H1 (cell line): ENCODE results near the gene DBNDD2. TPM values are rescaled to one million over a fixed set of nuclear protein-coding genes. Genes with fewer than 3 reads are reported as not detected.

Experiments
- CTCF ChIA-PET: fragments of 300-600 bp; sonication (Branson Sonifier 250); formaldehyde crosslinking; loops from one replicate; lab custom pipeline; 2021; ENCODE audit not compliant: partially characterized antibody; lab: Charles Lee
- POLR2A ChIA-PET: fragments of 300-600 bp; sonication (Branson Sonifier 250); formaldehyde crosslinking; loops from one replicate; lab custom pipeline; 2021; ENCODE audit warnings: inconsistent platforms; ENCODE audit not compliant: partially characterized antibody; lab: Charles Lee
- DNase-seq, 2 experiments: peaks; one replicate each; pipeline versions ENCODE4 v3.0.0 to v3.0.0-alpha.2; 2010 to 2022; ENCODE audit warnings: low spot score in 2 of 2, low read depth in 1 of 2, mixed read lengths in 1 of 2
- FAIRE-seq: peaks from 2 replicates; lab custom pipeline; 2011; peaks lifted over from hg19 to GRCh38; lab: Jason Lieb, UNC
- H2AFZ ChIP-seq: 2 replicates; pipeline ENCODE4 v1.8.1; 2012; ENCODE audit warnings: low read length, inconsistent platforms
- H2AK5ac ChIP-seq: 2 replicates; pipeline ENCODE4 v1.6.1; 2013; ENCODE audit warnings: low read depth, low read length
- H2BK120ac ChIP-seq: replicated peaks from 2 replicates; pipeline ENCODE3; 2013; ENCODE audit warnings: low read depth, low read length, inconsistent platforms
- H2BK12ac ChIP-seq: 2 replicates; pipeline ENCODE4 v1.6.1; 2013; ENCODE audit warnings: low read depth, low read length
- H2BK15ac ChIP-seq: 2 replicates; pipeline ENCODE4 v1.6.1; 2013; ENCODE audit warnings: low read length
- H2BK20ac ChIP-seq: 2 replicates; pipeline ENCODE4 v1.6.1; 2013; ENCODE audit warnings: low read length
- H2BK5ac ChIP-seq: 2 replicates; pipeline ENCODE4 v1.6.1; 2013; ENCODE audit warnings: low read depth, low read length
- H3K14ac ChIP-seq: 2 replicates; pipeline ENCODE4 v1.6.1; 2013; ENCODE audit warnings: inconsistent platforms; ENCODE audit not compliant: insufficient read length
- H3K18ac ChIP-seq: 2 replicates; pipeline ENCODE4 v1.6.1; 2013; ENCODE audit warnings: low read length; ENCODE audit errors: extremely low read depth
- H3K23ac ChIP-seq: 2 replicates; pipeline ENCODE4 v1.6.1; 2013; ENCODE audit warnings: inconsistent platforms; ENCODE audit not compliant: insufficient read length
- H3K23me2 ChIP-seq: 2 replicates; pipeline ENCODE4 v1.6.1; 2013; ENCODE audit warnings: low read depth, low read length
- H3K27ac ChIP-seq: 2 replicates; pipeline ENCODE4 v1.6.1; 2011; ENCODE audit warnings: low read depth, low read length, inconsistent platforms
- H3K27me3 ChIP-seq, 4 experiments: replicated peaks in 1 of 4; 1 replicate in 1 of 4; 2 replicates in 3 of 4; pipeline versions ENCODE4 v1.6.1 to v1.8.1; 2011 to 2013; ENCODE audit warnings: low read length in 3 of 4, mild to moderate bottlenecking in 3 of 4, inconsistent platforms in 2 of 4, mixed read lengths in 2 of 4, moderate library complexity in 1 of 4; ENCODE audit not compliant: control insufficient read depth in 3 of 4, insufficient read depth in 3 of 4; ENCODE audit errors: extremely low read depth in 1 of 4
- H3K36me3 ChIP-seq, 4 experiments: 2 replicates each; pipeline versions ENCODE4 v1.6.1 to v1.8.1; 2011 to 2013; ENCODE audit warnings: mild to moderate bottlenecking in 4 of 4, low read length in 3 of 4, moderate library complexity in 2 of 4, control low read depth in 1 of 4, inconsistent platforms in 1 of 4; ENCODE audit not compliant: insufficient read depth in 4 of 4, control insufficient read depth in 2 of 4
- H3K4ac ChIP-seq: replicated peaks from 2 replicates; pipeline ENCODE3; 2013; ENCODE audit warnings: low read length, low read depth, mixed read lengths, inconsistent platforms; ENCODE audit not compliant: insufficient read length
- H3K4me1 ChIP-seq, 4 experiments: replicated peaks in 1 of 4; 1 replicate in 1 of 4; 2 replicates in 3 of 4; pipeline versions ENCODE4 v1.6.1 to v1.8.1; 2011 to 2013; ENCODE audit warnings: low read length in 3 of 4, inconsistent platforms in 2 of 4, mixed read lengths in 1 of 4; ENCODE audit not compliant: insufficient read depth in 4 of 4, control insufficient read depth in 3 of 4
- H3K4me2 ChIP-seq, 2 experiments: 2 replicates each; pipeline versions ENCODE4 v1.6.1 to v1.8.1; 2011 to 2013; ENCODE audit warnings: low read depth in 2 of 2, low read length in 2 of 2, control low read depth in 1 of 2, inconsistent platforms in 1 of 2, mild to moderate bottlenecking in 1 of 2; ENCODE audit not compliant: insufficient read depth in 1 of 2
- H3K4me3 ChIP-seq, 4 experiments: fragments of 200-600, 300-600 bp in 1 of 4; sonication (generic), shearing (Covaris generic), sonication (Bioruptor Twin) in 1 of 4; 2 replicates each; pipeline versions ENCODE4 v1.5.1 to v1.8.1; 2011 to 2016; ENCODE audit warnings: low read length in 4 of 4, low read depth in 3 of 4, control low read depth in 2 of 4, inconsistent platforms in 2 of 4, mild to moderate bottlenecking in 2 of 4, mixed read lengths in 1 of 4, moderate library complexity in 1 of 4; ENCODE audit not compliant: insufficient read depth in 2 of 4; ENCODE audit errors: extremely low read depth in 1 of 4
- H3K56ac ChIP-seq: replicated peaks from 2 replicates; pipeline ENCODE3; 2013; ENCODE audit warnings: low read depth, mild to moderate bottlenecking, mixed read lengths, low read length, inconsistent platforms; ENCODE audit not compliant: insufficient read length
- H3K79me1 ChIP-seq: 2 replicates; pipeline ENCODE4 v1.6.1; 2013; ENCODE audit warnings: low read depth, low read length, control low read depth
- H3K79me2 ChIP-seq, 2 experiments: 2 replicates each; pipeline versions ENCODE4 v1.6.1 to v1.8.1; 2012 to 2013; ENCODE audit warnings: low read length in 2 of 2, mild to moderate bottlenecking in 2 of 2, inconsistent platforms in 1 of 2; ENCODE audit not compliant: insufficient read depth in 2 of 2, control insufficient read depth in 1 of 2
- H3K9ac ChIP-seq, 4 experiments: replicated peaks in 1 of 4; 1 replicate in 1 of 4; 2 replicates in 3 of 4; pipeline versions ENCODE4 v1.6.1 to v1.8.1; 2011 to 2013; ENCODE audit warnings: low read depth in 3 of 4, low read length in 3 of 4, control low read depth in 2 of 4, mild to moderate bottlenecking in 2 of 4, moderate library complexity in 2 of 4, inconsistent platforms in 1 of 4; ENCODE audit errors: extremely low read depth in 1 of 4
- H3K9me3 ChIP-seq, 2 experiments: 2 replicates each; pipeline versions ENCODE4 v1.6.1 to v1.8.1; 2012 to 2013; ENCODE audit warnings: mild to moderate bottlenecking in 2 of 2, moderate library complexity in 2 of 2, control low read depth in 1 of 2, inconsistent platforms in 1 of 2, low read depth in 1 of 2, low read length in 1 of 2, mixed read lengths in 1 of 2; ENCODE audit not compliant: insufficient read depth in 2 of 2
- H4K20me1 ChIP-seq, 2 experiments: replicated peaks in 1 of 2; 2 replicates each; pipeline versions ENCODE3 to v1.8.1; 2011 to 2013; ENCODE audit warnings: inconsistent platforms in 2 of 2, low read length in 2 of 2, mild to moderate bottlenecking in 1 of 2; ENCODE audit not compliant: insufficient read depth in 2 of 2, control insufficient read depth in 1 of 2
- H4K5ac ChIP-seq: 2 replicates; pipeline ENCODE4 v1.6.1; 2013; ENCODE audit warnings: low read length, low read depth, mixed read lengths, inconsistent platforms; ENCODE audit not compliant: insufficient read length
- H4K8ac ChIP-seq: 2 replicates; pipeline ENCODE4 v1.8.0; 2013; ENCODE audit warnings: mild to moderate bottlenecking, moderate library complexity, low read length, inconsistent platforms; ENCODE audit not compliant: insufficient read depth; ENCODE audit errors: extremely low read depth
- H4K91ac ChIP-seq: replicated peaks from 2 replicates; pipeline ENCODE3; 2013; ENCODE audit warnings: low read length, mixed read lengths, inconsistent platforms; ENCODE audit not compliant: insufficient read length
- CHD2 ChIP-seq: IDR thresholded peaks from 2 replicates; pipeline ENCODE4 v1.6.1; 2012; ENCODE audit warnings: low read length, improper control_type of control experiment
- CREB1 ChIP-seq: IDR thresholded peaks from 2 replicates; pipeline ENCODE4 v1.6.1; 2012; ENCODE audit warnings: inconsistent platforms
- FOSL1 ChIP-seq: IDR thresholded peaks from 2 replicates; pipeline ENCODE4 v1.6.1; 2011; ENCODE audit warnings: mild to moderate bottlenecking, low read depth, low read length, moderate library complexity; ENCODE audit not compliant: insufficient read depth
- HDAC6 ChIP-seq: IDR thresholded peaks from one replicate; pipeline ENCODE4 v1.7.1; 2012; ENCODE audit warnings: low read depth, mild to moderate bottlenecking, inconsistent platforms, low read length, moderate library complexity
- JUN ChIP-seq: IDR thresholded peaks from 2 replicates; pipeline ENCODE4 v1.6.1; 2011; ENCODE audit warnings: low read depth, mild to moderate bottlenecking, improper control_type of control experiment, low read length
- KDM5A ChIP-seq: fragments of 200-600 bp; IDR thresholded peaks from 2 replicates; pipeline ENCODE4 v1.7.1; 2012; ENCODE audit warnings: mild to moderate bottlenecking, low read length, inconsistent platforms, mixed read lengths
- MAX ChIP-seq: IDR thresholded peaks from 2 replicates; pipeline ENCODE4 v1.6.1; 2012; ENCODE audit warnings: inconsistent platforms
- PHF8 ChIP-seq: fragments of 200-600 bp; sonication (generic); conservative IDR thresholded peaks from 2 replicates; pipeline ENCODE4 v1.7.1; 2012; ENCODE audit warnings: low read depth, mild to moderate bottlenecking, inconsistent platforms, low read length, moderate library complexity
- POLR2A ChIP-seq, 2 experiments: IDR thresholded peaks; 1 replicate in 1 of 2; 2 replicates in 1 of 2; pipeline ENCODE4 v1.6.1; 2011; ENCODE audit warnings: low read depth in 2 of 2, low read length in 2 of 2, mild to moderate bottlenecking in 2 of 2; ENCODE audit errors: control extremely low read depth in 1 of 2
- SAP30 ChIP-seq: fragments of 300-600 bp; sonication (generic); IDR thresholded peaks from 2 replicates; pipeline ENCODE4 v1.7.1; 2012; ENCODE audit warnings: low read length, moderate library complexity, mild to moderate bottlenecking, inconsistent platforms; ENCODE audit not compliant: insufficient read depth, insufficient replicate concordance
- SRF ChIP-seq: IDR thresholded peaks from 2 replicates; pipeline ENCODE4 v1.6.1; 2011; ENCODE audit warnings: mild to moderate bottlenecking, low read depth, low read length, moderate library complexity
- ZNF274 ChIP-seq: IDR thresholded peaks from 2 replicates; pipeline ENCODE4 v1.7.0; 2012; ENCODE audit warnings: low read length, borderline replicate concordance; ENCODE audit errors: extremely low read depth
- WGBS, 2 experiments: shearing (Covaris generic) in 1 of 2; methylation state at CpG; one replicate each; pipeline versions ENCODE4 v1.1.6 to v1.1.7; 2013 to 2015; ENCODE audit warnings: low lambda C conversion rate in 2 of 2, mixed read lengths in 2 of 2, inconsistent platforms in 1 of 2, low coverage in 1 of 2, missing lambda C conversion rate in 1 of 2; ENCODE audit not compliant: insufficient replicate concordance in 2 of 2, insufficient coverage in 1 of 2, insufficient read length in 1 of 2; ENCODE audit errors: extremely low coverage in 1 of 2, missing lambda C conversion rate in 1 of 2; 5-methylcytosine and 5-hydroxymethylcytosine counted together
- polyA plus RNA-seq, 7 experiments: library from polyadenylated mRNA; depleted of rRNA in 3 of 7; stranded (reverse) in 5 of 7; unstranded in 2 of 7; fragments of >200 nt in 5 of 7; fragments of 200-250 nt in 2 of 7; gene quantifications; 1 replicate in 5 of 7; 2 replicates in 1 of 7; 4 replicates in 1 of 7; pipeline versions ENCODE4 v1.2.1 to v1.2.3, GENCODE V29; 2011 to 2013; ENCODE audit warnings: missing spikeins in 2 of 7, mixed read lengths in 2 of 7
- total RNA-seq: library from RNA; stranded (reverse); fragmentation: NEBNext Ultra II Directional; extraction: Animal tissue kit (Norgen Biotek cat#: 25700); gene quantifications from 2 replicates; pipeline ENCODE4 v1.2.1, GENCODE V29; 2021
- TF ChIP-seq, protein P1 (sequence below): IDR thresholded peaks from 2 replicates; pipeline ENCODE4 v1.6.1; 2012; ENCODE audit warnings: low read length, inconsistent platforms

The DBNDD2 gene
- total and polyA plus RNA-seq, 2 of the 8 experiments (the other 6 are each of a cell fraction or from before 2014, with no cell fraction given), result 55.8 to 96.3 TPM

- Histone ChIP-seq H4K8ac (no peak overlapping the region), H3K9ac (no peak overlapping the region), H3K79me2 (peaks cover 0 to 20% of the 10 kb centered on the region in 2 experiments; a peak in 2 of 4 replicates), H3K4me1 (peaks cover 0 to 5% (median 2%) of the 10 kb centered on the region in 4 experiments; a peak in 3 of 7 replicates), H3K27ac (no peak overlapping the region), H2BK20ac (no peak overlapping the region), H3K56ac (no peak overlapping the region), H4K20me1 (peaks cover 2 to 5% of the 10 kb centered on the region in 2 experiments), H3K27me3 (no peaks in the 10 kb centered on the region), H3K23me2 (peaks cover 6% of the 10 kb centered on the region), H3K9me3 (no peaks in the 10 kb centered on the region), H2AK5ac (no peak overlapping the region), H3K4ac (no peak overlapping the region), H3K79me1 (peaks cover 3% of the 10 kb centered on the region), H2BK120ac (no peak overlapping the region), H3K4me3 (no peak overlapping the region), H2BK12ac (no peak overlapping the region), H3K4me2 (no peak overlapping the region), H3K14ac (no peak overlapping the region), H2BK15ac (no peak overlapping the region), H2BK5ac (no peak overlapping the region), H3K36me3 (peaks cover 14 to 49% (median 30%) of the 10 kb centered on the region in 4 experiments), H3K23ac (no peak overlapping the region), H4K5ac (no peak overlapping the region), H4K91ac (no peak overlapping the region), H2AFZ (no peak overlapping the region), H3K18ac (no peak overlapping the region)
- POLR2A ChIA-PET, result interaction anchor here (0.6 to 6.8 kb wide), 4 partner anchors 8 to 344 kb away, joined by 3 to 71 read pairs (median 3); partner anchors contain the start of gene DBNDD2
- FAIRE-seq, result no peak
- peak in 1 of 2 experiments; percentile 14 for DNase-seq
- CTCF ChIA-PET, result interaction anchor here (0.7 to 6.7 kb wide), 9 partner anchors 9 to 126 kb away, joined by 3 to 54 read pairs (median 3); no protein-coding TSS in a partner anchor
- 93% methylated on average over 8 of the region's 8 CpGs; no CpG with 5 or more reads in 1 of the 2 experiments for WGBS, 2 experiments
- TF ChIP-seq JUN (no peak), ZNF274 (no peak), KDM5A (no peak), POLR2A (IDR thresholded peaks at IDR 0.05; ENCODE audit: control extremely low read depth in 1 of 2, low read depth in 2 of 2, low read length in 2 of 2) (no peak), MAX (no peak), CREB1 (no peak), PHF8 (no peak), SRF (no peak), HDAC6 (no peak), FOSL1 (no peak), CHD2 (no peak), SAP30 (no peak)
- TF ChIP-seq, protein P1, sequence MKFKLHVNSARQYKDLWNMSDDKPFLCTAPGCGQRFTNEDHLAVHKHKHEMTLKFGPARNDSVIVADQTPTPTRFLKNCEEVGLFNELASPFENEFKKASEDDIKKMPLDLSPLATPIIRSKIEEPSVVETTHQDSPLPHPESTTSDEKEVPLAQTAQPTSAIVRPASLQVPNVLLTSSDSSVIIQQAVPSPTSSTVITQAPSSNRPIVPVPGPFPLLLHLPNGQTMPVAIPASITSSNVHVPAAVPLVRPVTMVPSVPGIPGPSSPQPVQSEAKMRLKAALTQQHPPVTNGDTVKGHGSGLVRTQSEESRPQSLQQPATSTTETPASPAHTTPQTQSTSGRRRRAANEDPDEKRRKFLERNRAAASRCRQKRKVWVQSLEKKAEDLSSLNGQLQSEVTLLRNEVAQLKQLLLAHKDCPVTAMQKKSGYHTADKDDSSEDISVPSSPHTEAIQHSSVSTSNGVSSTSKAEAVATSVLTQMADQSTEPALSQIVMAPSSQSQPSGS, result no peak
Observed at GRCh38 chr20:45420125-45420524, 12.0 kb downstream of the DBNDD2 start.
